ENCODE data around the gene CROCC. TPM values are rescaled to one million over a fixed set of nuclear protein-coding genes. Genes with fewer than 3 reads are reported as not detected.
A peak's percentile ranks its signal among the peaks of the same experiment; 100 is the strongest.

Gene CROCC
- total and polyA plus RNA-seq, 4 donors: 2.9 to 8.3 (median 5.1) TPM

DNA sequence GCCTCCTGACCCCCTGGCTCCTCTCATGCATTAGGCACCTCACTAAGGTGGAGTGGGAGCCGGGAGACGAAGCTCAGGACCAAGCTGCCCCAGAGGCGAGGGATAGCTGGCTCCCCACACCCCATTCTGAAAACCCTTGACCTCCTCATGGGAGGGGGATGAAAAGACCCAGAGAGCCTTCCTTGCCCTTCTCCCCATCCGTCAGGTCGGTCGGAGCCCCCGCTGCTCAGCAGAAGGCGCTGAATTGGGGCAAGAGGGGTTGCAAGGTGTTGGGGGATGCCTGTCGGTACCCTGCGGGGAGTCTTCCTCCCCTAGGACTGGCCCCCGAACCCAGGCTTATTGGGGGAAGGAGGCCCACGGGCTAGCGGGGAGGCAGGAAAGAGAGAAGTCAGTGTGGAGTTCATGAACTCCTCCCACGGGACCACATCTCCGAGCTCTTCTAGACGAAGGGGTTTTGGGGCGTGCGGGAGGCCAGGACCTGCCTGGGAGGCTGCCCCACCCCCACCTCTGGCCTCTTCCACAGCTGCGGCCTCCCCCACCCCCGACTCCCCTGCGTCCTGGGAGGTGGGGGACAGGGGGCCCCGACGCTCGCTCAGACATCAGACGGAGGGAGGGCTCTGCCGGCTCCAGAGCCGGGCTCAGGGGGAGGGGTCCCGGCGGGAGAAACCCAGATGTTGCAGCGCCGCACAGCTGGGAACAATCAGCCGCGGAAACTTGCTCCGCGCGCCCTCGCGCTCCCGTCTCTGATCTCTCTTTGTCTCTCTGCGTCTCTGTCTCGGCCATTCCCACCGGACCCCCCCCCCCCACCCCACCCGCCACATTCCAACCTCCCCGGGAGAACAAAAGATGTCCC lies 58.0 kb downstream of the CROCC start:
- DNase-seq (ENCODE audit: low spot score): no peak
- Histone ChIP-seq H3K9me3 (ENCODE audit: control insufficient read depth in 4 of 4, low read length in 3 of 4) (no peaks in the 10 kb centered on the region), H3K4me1 (ENCODE audit: control insufficient read depth in 4 of 4, insufficient read depth in 4 of 4, low read length in 3 of 4) (peaks cover 0 to 4% (median 0%) of the 10 kb centered on the region in 4 donors), H3K36me3 (ENCODE audit: control insufficient read depth in 4 of 4, insufficient read depth in 3 of 4, low read depth in 1 of 4, low read length in 3 of 4) (no peaks in the 10 kb centered on the region), H3K4me3 (ENCODE audit: low read depth in 1 of 3, low read length in 3 of 3) (peak overlapping the region in 1 of 3 donors; percentile 2), H3K27me3 (ENCODE audit: control insufficient read depth in 4 of 4, insufficient read depth in 4 of 4, low read length in 3 of 4) (peaks cover 0 to 2% (median 0%) of the 10 kb centered on the region in 4 donors), H3K27ac (ENCODE audit: low read depth in 1 of 2, low read length in 2 of 2) (no peak overlapping the region), H3K9ac (ENCODE audit: low read depth in 1 of 2, low read length in 2 of 2) (no peak overlapping the region)
- no peak for TF ChIP-seq RXRA (IDR thresholded peaks at IDR 0.05)
- TF ChIP-seq JUND (IDR thresholded peaks at IDR 0.05): no peak
- no peak for TF ChIP-seq CTCF (IDR thresholded peaks at IDR 0.05; ENCODE audit: low read depth, low read length, missing input control)
- no peak for TF ChIP-seq HNF4G (IDR thresholded peaks at IDR 0.05)
- TF ChIP-seq, protein P1, sequence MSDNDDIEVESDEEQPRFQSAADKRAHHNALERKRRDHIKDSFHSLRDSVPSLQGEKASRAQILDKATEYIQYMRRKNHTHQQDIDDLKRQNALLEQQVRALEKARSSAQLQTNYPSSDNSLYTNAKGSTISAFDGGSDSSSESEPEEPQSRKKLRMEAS (IDR thresholded peaks at IDR 0.05): no peak
- no peak for TF ChIP-seq EGR1 (IDR thresholded peaks at IDR 0.05; ENCODE audit: low read depth in 2 of 2)
- TF ChIP-seq NR2F2 (IDR thresholded peaks at IDR 0.05): no peak
- no peak for TF ChIP-seq FOXA1 (IDR thresholded peaks at IDR 0.05)
- TF ChIP-seq FOXA2 (IDR thresholded peaks at IDR 0.05): no peak
- no peak for TF ChIP-seq YY1 (IDR thresholded peaks at IDR 0.05)
- TF ChIP-seq REST (IDR thresholded peaks at IDR 0.05): no peak
- no peak for TF ChIP-seq HNF4A (conservative IDR thresholded peaks at IDR 0.05)
- no peak for TF ChIP-seq RAD21 (IDR thresholded peaks at IDR 0.05)
- TF ChIP-seq TAF1 (conservative IDR thresholded peaks at IDR 0.05): no peak
- 25% methylated on average over 44 of the region's 44 CpGs for WGBS

GRCh38 chr1:16980473-16981268 lies 58.9 kb downstream of the CROCC start, which contains the start of gene MFAP2:
Gene MFAP2 (minus strand): TSS chr1:16980620. CDS start chr1:16978273, 2,347 bp downstream.
- no peak within 1 kb of the TSS for H3K9ac ChIP-seq (ENCODE audit: low read depth in 1 of 2, low read length in 2 of 2)
- TF ChIP-seq HNF4G (IDR thresholded peaks at IDR 0.05) (no peak), RAD21 (IDR thresholded peaks at IDR 0.05) (no peak), YY1 (IDR thresholded peaks at IDR 0.05) (no peak), NR2F2 (IDR thresholded peaks at IDR 0.05) (no peak), REST (IDR thresholded peaks at IDR 0.05) (no peak), ZBTB33 (IDR thresholded peaks at IDR 0.05) (no peak), SP1 (IDR thresholded peaks at IDR 0.05) (no peak), HNF4A (conservative IDR thresholded peaks at IDR 0.05) (no peak), TAF1 (conservative IDR thresholded peaks at IDR 0.05) (no peak), FOXA1 (IDR thresholded peaks at IDR 0.05) (no peak), RXRA (IDR thresholded peaks at IDR 0.05) (no peak)
- TF ChIP-seq, protein P1 (IDR thresholded peaks at IDR 0.05): no peak

More at GRCh38 chr1:16980473-16981268, 58.9 kb downstream of the CROCC start, which contains the start of gene MFAP2:
- DNase-seq (ENCODE audit: low spot score): no peak
- Histone ChIP-seq H3K9me3 (ENCODE audit: control insufficient read depth in 4 of 4, low read length in 3 of 4) (no peaks in the 10 kb centered on the region), H3K4me1 (ENCODE audit: control insufficient read depth in 4 of 4, insufficient read depth in 4 of 4, low read length in 3 of 4) (peaks cover 0 to 4% (median 0%) of the 10 kb centered on the region in 4 donors), H3K36me3 (ENCODE audit: control insufficient read depth in 4 of 4, insufficient read depth in 3 of 4, low read depth in 1 of 4, low read length in 3 of 4) (peaks cover 0 to 2% (median under 1%) of the 10 kb centered on the region in 4 donors), H3K27ac (ENCODE audit: low read depth in 1 of 2, low read length in 2 of 2) (no peak within 1 kb of the TSS), H3K27me3 (ENCODE audit: control insufficient read depth in 4 of 4, insufficient read depth in 4 of 4, low read length in 3 of 4) (peaks cover 0 to 2% (median 0%) of the 10 kb centered on the region in 4 donors), H3K4me3 (ENCODE audit: low read depth in 1 of 3, low read length in 3 of 3) (peak within 1 kb of the TSS in 1 of 3 donors; percentile 2)
- 13% methylated on average over 53 of the region's 53 CpGs for WGBS
